Pancreas (tissue), 10 donors: ENCODE measurements around the gene SPATA2. TPM values are rescaled to one million over a fixed set of nuclear protein-coding genes. Genes with fewer than 3 reads are reported as not detected.
"Not testable (repeated sequence)": the region's sequence is repeated elsewhere in the genome, so short reads cannot be mapped to it uniquely, and the experiment has no call there.

Source experiments
- ATAC-seq, 4 donors: fragments of 200-7000 bp; cut with Tn5 transposase; one replicate each; pipeline versions ENCODE4 v1.8.0 to v1.9.1; 2020; ENCODE audit warnings: mild to moderate bottlenecking in 4 of 4, moderate library complexity in 4 of 4
- DNase-seq, 6 donors: peaks; one replicate each; pipeline ENCODE4 v3.0.0-alpha.2; 2020
- FAIRE-seq: peaks from 2 replicates; lab custom pipeline; 2012; peaks lifted over from hg19 to GRCh38; lab: Jason Lieb, UNC
- H3K27ac ChIP-seq, 4 donors: fragments of 200-600 bp; sonication (generic); 1 replicate in 3 of 4; 2 replicates in 1 of 4; pipeline versions ENCODE4 v1.5.0 to v1.8.0; 2020
- H3K27me3 ChIP-seq, 4 donors: fragments of 200-600 bp; one replicate each; pipeline ENCODE4 v1.8.0; 2021
- H3K36me3 ChIP-seq, 3 donors: fragments of 200-600 bp; sonication (generic) in 1 of 3; one replicate each; pipeline versions ENCODE4 v1.5.0 to v1.8.0; 2020 to 2021
- H3K4me1 ChIP-seq, 3 donors: fragments of 200-600 bp; one replicate each; pipeline ENCODE4 v1.8.0; 2021
- H3K4me3 ChIP-seq, 4 donors: fragments of 200-600 bp; sonication (generic) in 2 of 4; one replicate each; pipeline versions ENCODE4 v1.5.0 to v1.8.0; 2020 to 2021
- H3K9me3 ChIP-seq, 4 donors: fragments of 200-600 bp; one replicate each; pipeline ENCODE4 v1.8.0; 2021
- WGBS, 2 donors: extraction: QIAGEN DNeasy Blood & Tissue Kit; methylation state at CpG; one replicate each; pipeline ENCODE4 v1.1.7; 2013; 5-methylcytosine and 5-hydroxymethylcytosine counted together
- intact Hi-C, 3 donors: fragments of 100-400 bp; cut with DNase I; formaldehyde crosslinking; loops; one replicate each; pipeline versions ENCODE4 v1.11.1 to v1.14.2; 2022
- polyA plus RNA-seq, 2 donors: library from polyadenylated mRNA; stranded (reverse); fragments of 200-250 nt; gene quantifications; one replicate each; pipeline ENCODE4 v1.2.3, GENCODE V29; 2013
- total RNA-seq, 6 donors: library from RNA; stranded (reverse); fragmentation: NEBNext Ultra II Directional in 4 of 6; extraction: Animal tissue kit (Norgen Biotek cat#: 25700) in 4 of 6; gene quantifications; one replicate each; pipeline versions ENCODE4 v1.2.1 to v1.2.4, GENCODE V29; 2021 to 2023
- TF ChIP-seq, protein P1 (sequence below), 4 donors: fragments of 200-600 bp; sonication (generic) in 3 of 4; IDR thresholded peaks; one replicate each; pipeline versions ENCODE4 v1.5.0 to v1.8.0; 2021; ENCODE audit warnings: antibody characterized with exemption in 4 of 4
- donor health status: healthy with polysubstance abuse.
- donor health status: DM: no; HTN: no; CAD: no; lungs with moderate emphysema.
- donor health status: DM: no; HTN: no; CAD: no.
- donor health status: control.
- donor health status: control.
- donor health status: Bipolar disorder and iron deficiency.
- donor health status: DM: yes; HTN: yes; CAD: no.
- donor health status: DM: no; HTN: no; CAD: no.
- donor health status: DM: no; HTN: no; CAD: no.
- donor health status: DM: yes; HTN: yes; CAD: no.

Gene SPATA2
- total and polyA plus RNA-seq, 8 donors: 3.9 to 7.0 (median 4.6) TPM

DNA sequence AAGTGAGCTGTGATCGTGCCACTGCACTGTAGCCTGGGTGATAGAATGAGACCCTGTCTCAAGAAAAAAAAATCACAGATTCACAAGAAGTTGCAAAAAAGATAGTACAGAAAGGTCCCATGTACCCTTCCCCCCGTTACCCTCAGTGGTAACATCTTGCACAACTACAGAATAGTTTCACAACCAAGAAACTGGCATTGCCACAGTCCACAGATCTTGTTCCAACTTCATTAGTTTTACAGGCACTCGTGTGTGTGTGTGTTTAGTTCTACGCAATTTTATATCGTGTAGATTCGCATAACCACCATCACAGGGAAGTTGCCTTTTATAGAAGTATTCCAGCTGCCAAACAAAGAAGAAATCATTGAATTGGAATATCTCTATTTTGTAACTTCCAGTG, 19.1 kb downstream of the SPATA2 start:
- no peaks in the 10 kb centered on the region for H3K9me3 ChIP-seq
- intact Hi-C loops: no loop called here
- no peak for FAIRE-seq
- H3K27ac ChIP-seq: no peak overlapping the region
- no peak overlapping the region for H3K4me3 ChIP-seq
- no peak for ATAC-seq
- WGBS, 2 donors: 88 to 93% methylated on average over 6 of the region's 6 CpGs
- H3K36me3 ChIP-seq: no peaks in the 10 kb centered on the region
- TF ChIP-seq, protein P1, sequence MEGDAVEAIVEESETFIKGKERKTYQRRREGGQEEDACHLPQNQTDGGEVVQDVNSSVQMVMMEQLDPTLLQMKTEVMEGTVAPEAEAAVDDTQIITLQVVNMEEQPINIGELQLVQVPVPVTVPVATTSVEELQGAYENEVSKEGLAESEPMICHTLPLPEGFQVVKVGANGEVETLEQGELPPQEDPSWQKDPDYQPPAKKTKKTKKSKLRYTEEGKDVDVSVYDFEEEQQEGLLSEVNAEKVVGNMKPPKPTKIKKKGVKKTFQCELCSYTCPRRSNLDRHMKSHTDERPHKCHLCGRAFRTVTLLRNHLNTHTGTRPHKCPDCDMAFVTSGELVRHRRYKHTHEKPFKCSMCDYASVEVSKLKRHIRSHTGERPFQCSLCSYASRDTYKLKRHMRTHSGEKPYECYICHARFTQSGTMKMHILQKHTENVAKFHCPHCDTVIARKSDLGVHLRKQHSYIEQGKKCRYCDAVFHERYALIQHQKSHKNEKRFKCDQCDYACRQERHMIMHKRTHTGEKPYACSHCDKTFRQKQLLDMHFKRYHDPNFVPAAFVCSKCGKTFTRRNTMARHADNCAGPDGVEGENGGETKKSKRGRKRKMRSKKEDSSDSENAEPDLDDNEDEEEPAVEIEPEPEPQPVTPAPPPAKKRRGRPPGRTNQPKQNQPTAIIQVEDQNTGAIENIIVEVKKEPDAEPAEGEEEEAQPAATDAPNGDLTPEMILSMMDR (IDR thresholded peaks at IDR 0.05): no peak
- DNase-seq: no peak
- H3K27me3 ChIP-seq: no peaks in the 10 kb centered on the region
- peaks cover 0 to 2% (median 0%) of the 10 kb centered on the region in 3 donors for H3K4me1 ChIP-seq

DNA sequence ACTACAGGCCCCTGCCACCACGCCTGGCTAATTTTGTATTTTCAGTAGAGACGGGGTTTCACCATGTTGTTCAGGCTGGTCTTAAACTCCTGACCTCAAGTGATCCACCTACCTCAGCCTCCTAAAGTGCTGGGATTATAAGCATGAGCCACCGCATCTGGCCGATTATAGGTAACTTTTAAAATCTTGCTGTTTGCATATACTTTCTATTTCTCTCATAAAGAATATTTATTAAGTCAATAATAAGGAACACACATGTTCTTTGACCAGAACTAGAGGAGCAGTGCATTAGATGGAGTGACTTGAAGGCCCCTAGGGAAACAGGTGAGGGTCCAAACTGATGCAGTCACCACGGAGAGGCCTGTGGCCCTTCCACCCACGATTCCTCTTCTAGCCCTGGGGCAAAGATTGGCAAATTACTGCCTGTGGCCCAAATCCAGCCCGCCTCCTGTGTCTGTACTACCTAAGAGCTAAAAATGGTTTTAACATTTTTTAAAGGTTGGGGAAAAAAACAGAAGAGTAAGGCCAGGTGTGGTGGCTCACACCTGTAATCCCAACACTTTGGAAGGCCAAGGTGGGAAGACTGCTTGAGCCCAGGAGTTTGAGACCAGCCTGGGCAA, 19.7 kb downstream of the SPATA2 start:
- H3K4me3 ChIP-seq, H3K36me3 ChIP-seq, FAIRE-seq, H3K9me3 ChIP-seq, H3K4me1 ChIP-seq, intact Hi-C loops, ATAC-seq, DNase-seq, H3K27ac ChIP-seq, H3K27me3 ChIP-seq: not testable (repeated sequence)
- WGBS, 2 donors: 91 to 95% methylated on average over 7 of the region's 7 CpGs

DNA sequence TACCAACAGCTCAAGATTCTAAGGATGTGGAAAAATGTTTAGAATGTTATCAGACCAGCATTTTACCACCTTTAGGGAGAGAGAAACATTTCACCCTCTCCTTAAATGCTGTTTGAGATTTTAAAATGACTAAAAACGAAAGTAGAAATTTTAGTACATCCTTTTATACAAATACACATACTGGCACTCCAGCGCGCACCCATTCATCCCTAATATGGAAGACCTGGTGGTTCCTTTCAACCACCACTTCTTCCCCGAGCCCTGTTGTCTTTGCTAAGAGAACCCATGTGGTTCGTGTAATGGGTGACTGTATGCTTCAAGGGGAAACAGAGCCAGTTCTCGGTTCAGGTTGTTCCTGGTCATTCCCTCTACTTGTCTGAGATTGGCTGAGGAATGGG, 21.3 kb downstream of the SPATA2 start:
- intact Hi-C loops: no loop called here
- H3K9me3 ChIP-seq: no peaks in the 10 kb centered on the region
- H3K27me3 ChIP-seq: no peaks in the 10 kb centered on the region
- peaks cover 10 to 15% (median 12%) of the 10 kb centered on the region in 3 donors for H3K4me1 ChIP-seq
- no peaks in the 10 kb centered on the region for H3K36me3 ChIP-seq
- TF ChIP-seq, protein P1 (IDR thresholded peaks at IDR 0.05): no peak
- FAIRE-seq (no peak), ATAC-seq (no peak), DNase-seq (no peak)
- 88 to 95% methylated on average over 6 of the region's 6 CpGs for WGBS, 2 donors
- no peak overlapping the region for H3K27ac ChIP-seq
- H3K4me3 ChIP-seq: no peak overlapping the region

- no peak overlapping the region for H3K4me3 ChIP-seq
- no peak overlapping the region for H3K27ac ChIP-seq
Observed at GRCh38 chr20:49893242-49894072, 21.9 kb downstream of the SPATA2 start.

GRCh38 chr20:49892817-49893216, 22.5 kb downstream of the SPATA2 start:
- peaks cover 14 to 20% (median 19%) of the 10 kb centered on the region in 3 donors for H3K4me1 ChIP-seq
- intact Hi-C loops: no loop called here
- no peak for ATAC-seq
- H3K27ac ChIP-seq: no peak overlapping the region
- DNase-seq: peak in 1 of 6 donors; percentile 51
- no peaks in the 10 kb centered on the region for H3K9me3 ChIP-seq
- no peaks in the 10 kb centered on the region for H3K27me3 ChIP-seq
- H3K36me3 ChIP-seq: no peaks in the 10 kb centered on the region
- no peak overlapping the region for H3K4me3 ChIP-seq
- no peak for FAIRE-seq
- TF ChIP-seq, protein P1 (IDR thresholded peaks at IDR 0.05): no peak
- 45 to 52% methylated on average over 11 of the region's 11 CpGs for WGBS, 2 donors

More at GRCh38 chr20:49893242-49894072, 21.9 kb downstream of the SPATA2 start:
- peaks cover 14 to 20% (median 19%) of the 10 kb centered on the region in 3 donors for H3K4me1 ChIP-seq
- no peaks in the 10 kb centered on the region for H3K27me3 ChIP-seq
- no peak for ATAC-seq
- peak in 1 of 6 donors; percentile 29 for DNase-seq
- no peaks in the 10 kb centered on the region for H3K36me3 ChIP-seq
- TF ChIP-seq, protein P1 (IDR thresholded peaks at IDR 0.05): no peak
- FAIRE-seq: no peak
- WGBS, 2 donors: 70 to 83% methylated on average over 12 of the region's 12 CpGs
- intact Hi-C loops: no loop called here
- H3K9me3 ChIP-seq: no peaks in the 10 kb centered on the region
